NCI-H2081 (cell line): ENCODE results near the gene SDC4.

Experiments
- DNase-seq, 2 experiments: peaks; one replicate each; lab custom pipeline; 2025; lab: John Stamatoyannopoulos, UW

SDC4 gene

GRCh38 chr20:45318948-45319347 is 29.3 kb downstream of the SDC4 start:
- DNase-seq: no peak

GRCh38 chr20:45318386-45318939 is 29.8 kb downstream of the SDC4 start:
- no peak for DNase-seq

- no peak for DNase-seq
Measured at GRCh38 chr20:45317826-45318225, 30.4 kb downstream of the SDC4 start.

GRCh38 chr20:45316150-45317080 is 31.8 kb downstream of the SDC4 start:
- no peak for DNase-seq

GRCh38 chr20:45315672-45316071 is 32.6 kb downstream of the SDC4 start:
- DNase-seq: no peak

GRCh38 chr20:45313943-45314342 is 34.3 kb downstream of the SDC4 start:
- no peak for DNase-seq

- DNase-seq: no peak
Measured at GRCh38 chr20:45313065-45313695, 35.0 kb downstream of the SDC4 start.

- DNase-seq: no peak
Measured at GRCh38 chr20:45312241-45312640, 36.0 kb downstream of the SDC4 start.

GRCh38 chr20:45311589-45312211 is 36.5 kb downstream of the SDC4 start:
- peak; percentile 34 to 60 for DNase-seq

GRCh38 chr20:45309075-45309474 is 39.1 kb downstream of the SDC4 start:
- no peak for DNase-seq

- DNase-seq: peak; percentile 15 to 58
Measured at GRCh38 chr20:45308117-45308778, 40.0 kb downstream of the SDC4 start, which contains the start of gene MATN4. Gene MATN4, minus strand, starts transcription at chr20:45308299. Its CDS starts 2,717 bp downstream, at chr20:45305582.

- no peak for DNase-seq
Measured at GRCh38 chr20:45307076-45307640, 41.1 kb downstream of the SDC4 start.

- DNase-seq: no peak
Measured at GRCh38 chr20:45306431-45306982, 41.7 kb downstream of the SDC4 start, which contains the start of gene RBPJL. Gene RBPJL, plus strand, starts transcription at chr20:45306840. Its CDS starts 83 bp downstream, at chr20:45306923.

- no peak for DNase-seq
Measured at GRCh38 chr20:45305262-45305661, 43.0 kb downstream of the SDC4 start.

GRCh38 chr20:45304464-45304999 is 43.7 kb downstream of the SDC4 start:
- DNase-seq: no peak

GRCh38 chr20:45303586-45304463 is 44.4 kb downstream of the SDC4 start:
- no peak for DNase-seq

GRCh38 chr20:45301824-45302271 is 46.4 kb downstream of the SDC4 start:
- no peak for DNase-seq

GRCh38 chr20:45300961-45301360 is 47.3 kb downstream of the SDC4 start:
- peak in 1 of 2 experiments; percentile 2 for DNase-seq

- DNase-seq: no peak
Measured at GRCh38 chr20:45299786-45300185, 48.4 kb downstream of the SDC4 start.
